Measurements from ENCODE around the gene ZNF853.

DNA sequence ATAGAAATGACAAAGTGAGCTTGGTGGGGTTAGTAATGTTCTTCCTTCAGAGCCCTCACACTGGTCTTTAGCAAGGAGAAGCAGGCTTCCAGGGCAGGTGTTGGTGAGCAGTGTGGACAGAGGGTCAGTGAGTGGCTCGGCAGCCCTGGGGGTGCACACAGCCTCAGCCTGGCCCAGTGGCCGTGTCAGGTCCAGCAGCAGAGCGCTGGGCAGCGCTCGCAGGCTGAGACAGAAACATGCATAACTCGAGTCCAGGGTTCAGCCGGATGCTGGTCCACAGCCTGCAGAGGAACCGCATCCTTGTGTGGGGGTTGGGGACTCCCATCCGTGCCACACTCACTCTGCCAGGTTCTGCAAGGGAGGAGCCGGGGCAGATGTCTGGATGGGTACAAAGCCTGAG lies 11.0 kb upstream of the ZNF853 start:
- TF ChIP-seq CHD1 (IDR thresholded peaks at IDR 0.05; ENCODE audit: low read depth, low read length), result no peak
- TF ChIP-seq CBX5 (IDR thresholded peaks at IDR 0.05; ENCODE audit: low read depth, low read length), result no peak
